ENCODE measurements around the gene CLIP3. TPM values are rescaled to one million over a fixed set of nuclear protein-coding genes. Genes with fewer than 3 reads are reported as not detected.

Gene CLIP3
- polyA plus RNA-seq, 1 donor (not counting 4 experiments of a cell fraction or from before 2014, with no cell fraction given): 0.38 TPM

DNA sequence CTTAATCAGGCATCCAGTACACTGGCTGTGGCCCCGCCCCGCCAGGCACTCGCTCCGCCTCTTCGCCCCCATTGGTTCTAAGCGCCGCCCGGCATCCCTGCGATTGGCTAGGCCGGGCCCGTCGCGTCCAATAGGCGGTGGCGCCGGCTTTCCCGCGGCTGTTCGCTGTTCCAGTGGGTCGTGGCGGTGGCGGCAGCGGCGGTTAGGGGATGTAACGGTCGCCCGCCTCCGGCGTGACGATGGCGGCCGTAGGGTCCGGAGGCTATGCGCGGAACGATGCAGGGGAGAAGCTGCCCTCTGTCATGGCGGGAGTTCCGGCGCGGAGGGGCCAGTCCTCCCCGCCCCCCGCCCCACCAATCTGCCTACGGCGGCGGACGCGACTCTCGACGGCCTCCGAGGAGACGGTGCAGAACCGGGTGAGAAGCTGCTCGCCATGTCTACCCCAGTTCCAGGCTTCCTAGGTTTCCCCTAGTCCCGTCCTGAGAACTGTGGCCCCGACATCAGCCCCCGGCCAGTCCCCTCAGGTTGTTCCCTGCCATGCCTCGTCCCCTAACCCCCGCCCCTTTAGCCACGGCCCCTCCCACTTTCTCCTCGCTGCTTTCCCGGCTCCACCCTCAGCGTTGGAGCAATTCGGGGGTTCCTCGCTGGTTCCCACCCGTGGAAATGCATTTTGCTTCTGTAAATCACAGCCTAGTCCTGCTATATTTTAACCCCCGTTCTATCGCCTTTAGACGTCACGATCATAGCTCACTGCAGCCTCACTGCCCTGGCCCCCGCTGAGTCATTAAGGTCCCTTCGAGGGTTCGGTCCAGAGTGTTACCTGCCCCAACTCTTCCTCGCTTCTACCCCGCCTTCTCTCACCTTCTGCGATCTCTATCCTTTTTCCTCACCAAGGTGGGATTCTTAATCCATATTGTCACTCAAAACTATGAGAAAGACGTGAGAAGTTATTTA, 22.3 kb upstream of the CLIP3 start, which contains the start of gene WDR62:
Gene WDR62 (plus strand): TSS at position 165 of the 954 bp plus-strand sequence. CDS start 75 bp downstream, at position 240.
- H3K27ac ChIP-seq (ENCODE audit: control insufficient read depth, insufficient read depth, low read length): peak within 1 kb of the TSS; percentile 77
- H3K27me3 ChIP-seq (ENCODE audit: control insufficient read depth, extremely low read depth, insufficient read depth, low read length): no peaks in the 10 kb centered on the region
- peaks cover 15% of the 10 kb centered on the region for H3K4me1 ChIP-seq (ENCODE audit: control insufficient read depth, extremely low read depth, insufficient read depth, low read length)
- H3K9me3 ChIP-seq (ENCODE audit: control insufficient read depth, low read depth, low read length): no peaks in the 10 kb centered on the region
- H3K4me3 ChIP-seq (ENCODE audit: control insufficient read depth in 2 of 3, extremely low read depth in 1 of 3, insufficient read depth in 2 of 3, low read depth in 1 of 3, low read length in 3 of 3): peak within 1 kb of the TSS; percentile 72 to 87 (median 87)
- peaks cover 2 to 10% of the 10 kb centered on the region in 2 experiments for H3K36me3 ChIP-seq (ENCODE audit: control insufficient read depth in 2 of 2, extremely low read depth in 1 of 2, insufficient read depth in 2 of 2, low read length in 2 of 2)
- peaks cover 11% of the 10 kb centered on the region for H3K79me2 ChIP-seq (ENCODE audit: control insufficient read depth, insufficient read depth, low read length)
- H4K20me1 ChIP-seq (ENCODE audit: control insufficient read depth, extremely low read depth, insufficient read depth, low read length): peaks cover 6% of the 10 kb centered on the region
- TF ChIP-seq EZH2 (IDR thresholded peaks at IDR 0.05; ENCODE audit: low read length) (no peak), CTCF (optimal IDR thresholded peaks at IDR 0.05 in 1 of 3, IDR thresholded peaks at IDR 0.05 in 1 of 3, conservative IDR thresholded peaks at IDR 0.05 in 1 of 3; ENCODE audit: extremely low read depth in 1 of 3, insufficient read depth in 2 of 3, low read length in 3 of 3) (no peak)
- H3K9me1 ChIP-seq (ENCODE audit: control insufficient read depth, extremely low read depth, insufficient read depth, low read length): no peaks in the 10 kb centered on the region
- dilution Hi-C loops (cut with MboI; ENCODE audit: extremely low pct_ligation_motif_present, low sequenced_read_pairs): no loop called here
- DNase-seq (ENCODE audit: low read depth, low spot score) (no peak), FAIRE-seq (no peak)
- peak within 1 kb of the TSS; percentile 97 for H2AFZ ChIP-seq (ENCODE audit: control insufficient read depth, low read length)
- H3K4me2 ChIP-seq (ENCODE audit: control insufficient read depth, extremely low read depth, insufficient read depth, low read depth, low read length): peak within 1 kb of the TSS; percentile 99
- H3K9ac ChIP-seq (ENCODE audit: control insufficient read depth, extremely low read depth, insufficient read depth, low read length): peak within 1 kb of the TSS; percentile 77

DNA sequence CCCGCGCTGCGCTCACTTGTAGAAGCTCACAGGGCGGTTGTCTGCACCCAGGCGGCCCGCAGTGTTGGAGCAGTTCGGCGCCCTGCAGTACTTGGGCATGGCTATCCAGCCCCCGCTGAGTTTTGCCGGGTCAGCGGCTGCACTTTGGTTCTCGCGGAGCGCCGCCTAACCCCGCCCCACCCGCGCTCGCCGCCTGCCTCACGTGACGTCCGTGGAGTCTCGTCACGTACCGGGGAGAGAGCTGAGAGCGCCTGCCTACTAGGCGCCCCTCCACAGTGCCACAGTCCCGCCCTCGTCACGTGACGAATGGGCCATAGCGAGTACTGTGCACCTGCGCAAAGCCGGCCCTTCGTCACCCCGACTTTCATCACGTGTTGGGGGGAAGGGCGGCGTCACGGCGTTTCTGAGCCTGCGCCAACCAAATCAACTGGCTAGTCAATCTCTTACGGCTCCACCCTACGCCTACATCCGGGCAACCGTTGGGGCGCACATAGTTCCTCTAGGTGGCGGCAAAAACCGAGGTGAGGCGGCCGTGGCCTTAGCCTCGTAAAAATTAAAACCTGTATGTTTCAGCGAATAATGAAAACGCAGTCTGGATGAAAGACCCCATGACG, 21.6 kb upstream of the CLIP3 start, which contains the start of gene THAP8:
Gene THAP8 (minus strand): TSS at position 167 of the 614 bp plus-strand sequence. CDS start 68 bp downstream, at position 99.
- no peaks in the 10 kb centered on the region for H3K9me3 ChIP-seq (ENCODE audit: control insufficient read depth, low read depth, low read length)
- H3K36me3 ChIP-seq (ENCODE audit: control insufficient read depth in 2 of 2, extremely low read depth in 1 of 2, insufficient read depth in 2 of 2, low read length in 2 of 2): peaks cover 0 to 5% of the 10 kb centered on the region in 2 experiments
- no peaks in the 10 kb centered on the region for H3K9me1 ChIP-seq (ENCODE audit: control insufficient read depth, extremely low read depth, insufficient read depth, low read length)
- dilution Hi-C loops (cut with MboI; ENCODE audit: extremely low pct_ligation_motif_present, low sequenced_read_pairs): no loop called here
- peaks cover 15% of the 10 kb centered on the region for H3K4me1 ChIP-seq (ENCODE audit: control insufficient read depth, extremely low read depth, insufficient read depth, low read length)
- peak within 1 kb of the TSS; percentile 99 for H3K4me2 ChIP-seq (ENCODE audit: control insufficient read depth, extremely low read depth, insufficient read depth, low read depth, low read length)
- H4K20me1 ChIP-seq (ENCODE audit: control insufficient read depth, extremely low read depth, insufficient read depth, low read length): peaks cover 6% of the 10 kb centered on the region
- H3K79me2 ChIP-seq (ENCODE audit: control insufficient read depth, insufficient read depth, low read length): peaks cover 11% of the 10 kb centered on the region
- DNase-seq (ENCODE audit: low read depth, low spot score): peak; percentile 85
- peak within 1 kb of the TSS; percentile 97 for H2AFZ ChIP-seq (ENCODE audit: control insufficient read depth, low read length)
- peak within 1 kb of the TSS; percentile 77 for H3K9ac ChIP-seq (ENCODE audit: control insufficient read depth, extremely low read depth, insufficient read depth, low read length)
- H3K4me3 ChIP-seq (ENCODE audit: control insufficient read depth in 2 of 3, extremely low read depth in 1 of 3, insufficient read depth in 2 of 3, low read depth in 1 of 3, low read length in 3 of 3): peak within 1 kb of the TSS; percentile 72 to 87 (median 87)
- no peaks in the 10 kb centered on the region for H3K27me3 ChIP-seq (ENCODE audit: control insufficient read depth, extremely low read depth, insufficient read depth, low read length)
- peak; percentile 40 to 55 (median 53) for TF ChIP-seq CTCF (optimal IDR thresholded peaks at IDR 0.05 in 1 of 3, IDR thresholded peaks at IDR 0.05 in 1 of 3, conservative IDR thresholded peaks at IDR 0.05 in 1 of 3; ENCODE audit: extremely low read depth in 1 of 3, insufficient read depth in 2 of 3, low read length in 3 of 3)
- no peak for TF ChIP-seq EZH2 (IDR thresholded peaks at IDR 0.05; ENCODE audit: low read length)
- H3K27ac ChIP-seq (ENCODE audit: control insufficient read depth, insufficient read depth, low read length): peak within 1 kb of the TSS; percentile 77
- peak; percentile 76 for FAIRE-seq

Data from keratinocyte (primary cell).